WTC11 (cell line): ENCODE measurements around the gene CLCN7.

Source experiments
- ATF3 ChIP-seq: sonication (generic); formaldehyde crosslinking; conservative IDR thresholded peaks from 2 replicates; pipeline ENCODE4 v1.8.1; 2022; ENCODE audit warnings: mild to moderate bottlenecking, missing genetic modification reagents
- CTCF ChIP-seq: fragments of 200-600 bp; IDR thresholded peaks from 2 replicates; pipeline ENCODE4 v1.8.0; 2022; ENCODE audit warnings: antibody characterized with exemption
- PRDM15 ChIP-seq: sonication (generic); formaldehyde crosslinking; IDR thresholded peaks from 2 replicates; pipeline ENCODE4 v1.8.0; 2022; ENCODE audit warnings: missing genetic modification reagents
- ZNF281 ChIP-seq: sonication (generic); formaldehyde crosslinking; IDR thresholded peaks from 2 replicates; pipeline ENCODE4 v1.8.0; 2023; ENCODE audit warnings: mild to moderate bottlenecking, missing genetic modification reagents
- ZNF416 ChIP-seq: fragments of 250-450 bp; sonication (Bioruptor Pico); IDR thresholded peaks from 2 replicates; pipeline ENCODE4 v1.9.0; 2021; ENCODE audit warnings: mild to moderate bottlenecking, inconsistent platforms

- TF ChIP-seq ATF3 (CRISPR knock-in tag) (no peak), PRDM15 (CRISPR knock-in tag) (no peak), ZNF281 (CRISPR knock-in tag) (no peak), CTCF (no peak), ZNF416 (CRISPR knock-in tag) (no peak)
Observed at GRCh38 chr16:1495211-1495888, 20.5 kb upstream of the CLCN7 start.
